H4 (cell line): ENCODE results near the gene HOXA9. TPM values are rescaled to one million over a fixed set of nuclear protein-coding genes. Genes with fewer than 3 reads are reported as not detected.

Experiments
- DNase-seq: peaks from one replicate; pipeline ENCODE4 v3.0.0-alpha.2; 2015; ENCODE audit warnings: low spot score
- total RNA-seq: library from RNA; depleted of rRNA; stranded (reverse); fragments of >200 nt; shearing (Covaris generic); gene quantifications from 2 replicates; pipeline ENCODE4 v1.2.3, GENCODE V29; 2014; rRNA removed

HOXA9 gene
- 0.17 and 0.18 TPM in 2 replicates for total RNA-seq

DNA sequence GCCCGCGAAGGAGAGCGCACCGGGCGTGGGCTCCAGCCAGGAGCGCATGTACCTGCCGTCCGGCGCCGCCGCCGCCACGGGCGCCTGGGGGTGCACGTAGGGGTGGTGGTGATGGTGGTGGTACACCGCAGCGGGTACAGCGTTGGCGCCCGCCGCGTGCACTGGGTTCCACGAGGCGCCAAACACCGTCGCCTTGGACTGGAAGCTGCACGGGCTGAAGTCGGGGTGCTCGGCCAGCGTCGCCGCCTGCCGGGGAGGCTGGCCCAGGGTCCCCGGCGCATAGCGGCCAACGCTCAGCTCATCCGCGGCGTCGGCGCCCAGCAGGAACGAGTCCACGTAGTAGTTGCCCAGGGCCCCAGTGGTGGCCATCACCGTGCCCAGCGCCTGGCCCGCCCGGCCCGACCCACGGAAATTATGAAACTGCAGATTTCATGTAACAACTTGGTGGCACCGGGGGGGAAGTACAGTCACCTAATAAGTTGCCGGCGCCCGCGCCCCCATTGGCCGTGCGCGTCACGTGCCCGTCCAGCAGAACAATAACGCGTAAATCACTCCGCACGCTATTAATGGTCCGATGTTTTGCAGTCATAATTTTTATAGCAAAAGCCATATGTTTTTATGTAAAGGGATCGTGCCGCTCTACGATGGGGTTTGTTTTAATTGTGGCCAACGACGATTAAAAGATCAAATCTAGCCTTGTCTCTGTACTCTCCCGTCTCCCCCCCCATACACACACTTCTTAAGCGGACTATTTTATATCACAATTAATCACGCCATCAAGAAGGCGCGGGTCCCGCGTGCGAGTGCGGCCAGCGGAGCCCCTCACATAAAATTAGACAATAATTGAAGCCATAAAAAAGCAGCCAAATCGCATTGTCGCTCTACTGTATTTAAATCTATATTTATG, at the start of gene HOXA9:
Gene HOXA9 (minus strand): TSS at position 449 of the 907 bp plus-strand sequence. CDS start 80 bp downstream, at position 369.
- no peak for DNase-seq

- no peak for DNase-seq
These were observed 49.1 kb upstream of the HOXA9 start for GRCh38 chr7:27214239-27214950.

DNA sequence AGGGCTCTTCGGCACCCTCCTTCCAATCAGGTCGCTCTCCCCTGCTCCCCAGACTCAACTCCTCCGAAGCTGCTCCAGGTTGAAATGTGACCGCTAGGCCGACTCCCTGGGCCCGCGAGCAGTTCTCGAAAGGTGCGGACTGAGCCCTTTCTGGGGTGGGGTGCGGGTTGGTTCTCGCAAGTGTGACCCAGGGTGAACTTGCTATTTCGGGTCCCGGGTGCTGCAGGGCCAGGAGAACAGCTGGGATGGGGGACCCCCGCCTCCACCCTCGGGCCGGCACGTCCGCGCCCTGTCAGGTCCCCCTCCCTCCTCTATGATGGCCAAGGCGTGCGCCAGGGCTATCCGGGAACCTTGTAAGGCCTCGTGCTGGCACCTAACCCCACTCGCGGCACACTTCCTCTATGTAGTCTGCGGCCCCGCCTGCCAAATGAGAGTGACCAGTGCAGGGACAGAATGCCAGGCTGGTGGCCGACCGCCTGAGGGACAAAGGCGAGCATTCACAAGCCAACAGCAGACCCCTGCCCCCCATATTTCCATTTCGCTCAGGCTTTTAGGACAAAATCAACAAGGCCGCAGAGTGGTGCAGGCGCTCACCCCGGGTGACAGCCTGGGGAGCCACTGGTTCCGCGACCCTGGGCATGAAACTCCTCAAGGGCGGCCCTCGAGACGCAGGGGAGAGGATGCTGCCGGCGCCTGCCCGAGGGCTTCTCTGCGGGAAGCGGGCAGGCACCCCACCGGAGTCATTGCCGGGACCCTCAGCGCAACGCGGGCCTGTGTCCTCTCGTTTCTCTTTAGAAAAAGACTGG, 48.3 kb upstream of the HOXA9 start:
- no peak for DNase-seq

DNA sequence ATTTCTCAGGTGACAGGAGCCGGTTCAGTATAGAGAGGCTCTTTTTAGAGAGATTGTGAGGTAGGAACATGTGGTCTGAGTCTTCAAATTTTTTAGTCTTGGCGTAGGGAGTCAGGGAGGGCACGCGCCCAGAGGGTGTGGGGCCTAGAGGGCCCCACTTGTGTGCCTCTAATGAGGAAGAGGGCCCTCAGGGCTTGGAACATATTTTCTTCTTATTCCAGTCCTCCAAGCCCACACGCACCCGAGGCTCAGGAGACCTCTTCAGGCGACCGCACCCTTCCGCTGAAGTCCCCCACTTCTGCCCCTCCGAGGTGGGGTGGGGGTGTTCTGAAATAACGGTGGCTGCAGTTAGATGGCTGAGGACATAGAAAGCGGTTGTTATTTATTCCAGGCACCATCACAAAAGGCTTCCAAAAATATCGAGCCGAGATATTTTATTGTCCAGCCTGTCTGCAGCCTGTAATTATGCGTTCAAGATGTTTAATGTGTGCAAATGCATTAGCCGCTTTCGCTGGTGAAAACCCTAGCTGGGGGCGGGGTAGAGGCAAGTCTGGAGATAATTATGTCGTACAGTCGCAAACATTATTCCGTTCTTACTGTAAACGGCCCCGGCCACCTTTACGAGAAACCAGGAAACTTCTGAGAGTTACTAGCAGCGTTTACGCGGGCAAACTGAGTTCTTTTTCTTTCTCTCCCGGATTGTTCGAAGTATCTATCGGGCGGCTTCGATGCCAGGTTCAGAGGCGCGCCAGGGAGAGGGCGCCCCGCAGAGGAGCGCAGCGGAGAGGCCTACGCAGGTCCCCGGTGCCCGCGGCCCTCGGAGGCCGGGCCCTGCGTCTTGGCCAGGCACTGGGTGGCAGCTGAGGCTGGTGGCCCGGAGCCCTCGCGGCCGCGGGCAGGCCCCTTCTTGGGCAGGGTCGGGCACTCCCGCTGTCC, 47.4 kb upstream of the HOXA9 start:
- no peak for DNase-seq

GRCh38 chr7:27211764-27212204, 46.4 kb upstream of the HOXA9 start:
- no peak for DNase-seq

- DNase-seq, result no peak
These were observed 45.7 kb upstream of the HOXA9 start for GRCh38 chr7:27211084-27211446.

- DNase-seq, result peak; percentile 58
These were observed 45.2 kb upstream of the HOXA9 start for GRCh38 chr7:27210441-27211083.

DNA sequence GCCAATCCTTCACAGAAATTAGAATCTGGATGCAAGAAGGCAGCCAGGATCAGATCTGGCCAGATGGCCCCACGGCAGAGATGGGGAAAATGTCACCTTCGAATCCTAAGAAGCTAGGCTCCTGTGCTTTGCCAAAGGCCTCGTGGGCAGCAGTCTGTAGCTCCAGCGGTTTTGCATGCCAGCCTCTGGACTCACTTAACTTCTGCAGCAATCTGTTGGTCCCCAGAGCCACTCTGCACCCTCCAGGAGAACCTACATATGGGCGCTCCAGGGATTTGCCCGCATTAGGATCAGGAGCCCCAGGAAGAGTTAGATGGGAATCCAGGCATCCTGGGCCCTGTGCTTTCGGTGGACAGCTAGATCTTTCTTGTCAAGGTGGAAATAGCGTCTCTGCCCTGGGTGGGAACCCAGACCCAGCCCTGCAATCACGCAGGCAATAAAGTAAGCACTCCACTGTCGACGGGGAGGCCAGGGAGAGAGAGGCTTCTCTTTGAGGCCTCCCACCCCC, 44.6 kb upstream of the HOXA9 start:
- no peak for DNase-seq

- DNase-seq, result no peak
These were observed 43.7 kb upstream of the HOXA9 start for GRCh38 chr7:27208998-27209397.

- DNase-seq, result no peak
These were observed 42.1 kb upstream of the HOXA9 start for GRCh38 chr7:27207348-27207985.

- no peak for DNase-seq
These were observed 40.3 kb upstream of the HOXA9 start for GRCh38 chr7:27205325-27206280.

GRCh38 chr7:27204851-27205322, 39.5 kb upstream of the HOXA9 start:
- DNase-seq, result no peak

- DNase-seq, result no peak
These were observed 38.7 kb upstream of the HOXA9 start for GRCh38 chr7:27203964-27204594.

- DNase-seq, result no peak
These were observed 38.1 kb upstream of the HOXA9 start for GRCh38 chr7:27203365-27203953.

- no peak for DNase-seq
These were observed 37.5 kb upstream of the HOXA9 start for GRCh38 chr7:27202862-27203134.

DNA sequence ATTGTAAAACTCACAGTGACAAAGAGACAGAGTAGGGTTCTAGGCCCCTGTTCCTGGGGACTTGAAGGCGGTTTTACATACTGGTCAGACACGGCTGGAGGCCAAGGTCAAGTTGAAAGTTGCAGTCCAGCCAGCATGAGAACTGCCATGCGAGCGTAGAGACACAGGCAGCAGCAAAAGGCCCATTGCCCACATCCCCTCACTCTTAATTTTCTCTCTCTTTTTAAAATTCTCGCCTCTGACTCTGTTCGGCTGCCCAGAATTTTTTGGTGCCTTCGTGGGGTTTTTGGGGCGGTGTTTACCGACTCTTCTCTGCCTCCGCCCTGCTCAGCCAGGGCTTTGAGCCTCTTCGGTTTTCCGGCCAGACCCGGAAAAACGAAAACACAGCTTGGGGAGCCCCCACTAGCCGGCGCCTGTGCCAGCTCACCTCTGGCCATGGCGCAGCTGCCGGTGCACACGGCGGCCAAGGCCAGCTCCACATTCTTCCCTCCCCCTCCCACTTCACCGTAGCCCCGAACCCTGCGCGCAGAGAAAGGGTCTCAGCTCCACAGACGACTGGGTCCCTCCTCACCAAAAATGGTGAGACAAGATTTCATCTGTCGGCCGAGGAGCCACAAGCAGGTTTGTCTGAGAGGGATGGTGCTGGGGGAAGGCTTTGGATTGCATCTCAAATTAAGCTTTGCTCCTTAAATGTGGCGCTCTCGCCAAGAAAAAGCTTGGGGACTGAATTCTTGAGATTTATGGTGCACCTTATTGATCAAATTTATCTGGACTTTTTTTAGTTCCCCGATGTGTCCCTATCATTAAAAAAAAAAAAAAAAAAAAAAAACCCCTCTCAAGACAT, 36.9 kb upstream of the HOXA9 start:
- no peak for DNase-seq

DNA sequence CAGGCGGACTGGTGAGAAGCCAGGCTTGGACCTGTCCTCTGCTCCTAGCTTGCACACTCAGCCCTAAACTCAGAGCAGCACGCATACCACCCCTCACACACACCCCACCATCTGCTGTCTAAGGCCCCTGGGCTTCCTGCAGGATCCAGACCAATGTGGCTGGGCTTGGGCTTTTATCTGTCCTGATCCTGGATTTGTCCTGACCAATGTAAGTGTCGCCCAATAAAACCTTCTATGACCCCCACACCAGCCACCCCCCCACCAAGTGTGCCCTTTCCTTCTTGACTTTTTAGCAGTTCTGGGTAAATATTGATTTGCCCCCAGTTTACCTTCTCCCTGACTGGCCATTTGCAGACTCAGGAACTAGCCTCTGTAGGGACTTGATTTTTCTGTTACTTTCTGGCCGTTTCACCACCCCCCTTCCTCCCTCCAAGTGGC, 36.3 kb upstream of the HOXA9 start:
- no peak for DNase-seq
